A549 (cell line): ENCODE data around the gene SH3PXD2A.
A peak's percentile ranks its signal among the peaks of the same experiment; 100 is the strongest.

Experiments
- CHD2 ChIP-seq: fragments of 150-350 bp; IDR thresholded peaks from 2 replicates; pipeline ENCODE4 v1.6.1; 2014; ENCODE audit warnings: low read length; ENCODE audit not compliant: partially characterized antibody
- POLR2A ChIP-seq: IDR thresholded peaks from 2 replicates; pipeline ENCODE4 v1.6.1; 2012; ENCODE audit warnings: mild to moderate bottlenecking, low read length
- RFX5 ChIP-seq: fragments of 450-650 bp; IDR thresholded peaks from 2 replicates; pipeline ENCODE4 v1.7.1; 2014; ENCODE audit warnings: antibody characterized with exemption, mild to moderate bottlenecking, moderate library complexity
- SREBF2 ChIP-seq: fragments of 450-650 bp; IDR thresholded peaks from 2 replicates; pipeline ENCODE4 v1.6.1; 2014; ENCODE audit warnings: mild to moderate bottlenecking, moderate library complexity
- TF ChIP-seq, protein P1 (sequence below): fragments of 450-650 bp; IDR thresholded peaks from 2 replicates; pipeline ENCODE4 v1.6.1; 2014; ENCODE audit warnings: antibody characterized with exemption
- TF ChIP-seq, protein P2 (sequence below): fragments of >200 bp; sonication (Bioruptor Twin); formaldehyde crosslinking; IDR thresholded peaks from 3 replicates; pipeline ENCODE4 v1.5.1; 2016
- TF ChIP-seq, protein P3 (sequence below): IDR thresholded peaks from 2 replicates; pipeline ENCODE4 v1.6.1; 2012

DNA sequence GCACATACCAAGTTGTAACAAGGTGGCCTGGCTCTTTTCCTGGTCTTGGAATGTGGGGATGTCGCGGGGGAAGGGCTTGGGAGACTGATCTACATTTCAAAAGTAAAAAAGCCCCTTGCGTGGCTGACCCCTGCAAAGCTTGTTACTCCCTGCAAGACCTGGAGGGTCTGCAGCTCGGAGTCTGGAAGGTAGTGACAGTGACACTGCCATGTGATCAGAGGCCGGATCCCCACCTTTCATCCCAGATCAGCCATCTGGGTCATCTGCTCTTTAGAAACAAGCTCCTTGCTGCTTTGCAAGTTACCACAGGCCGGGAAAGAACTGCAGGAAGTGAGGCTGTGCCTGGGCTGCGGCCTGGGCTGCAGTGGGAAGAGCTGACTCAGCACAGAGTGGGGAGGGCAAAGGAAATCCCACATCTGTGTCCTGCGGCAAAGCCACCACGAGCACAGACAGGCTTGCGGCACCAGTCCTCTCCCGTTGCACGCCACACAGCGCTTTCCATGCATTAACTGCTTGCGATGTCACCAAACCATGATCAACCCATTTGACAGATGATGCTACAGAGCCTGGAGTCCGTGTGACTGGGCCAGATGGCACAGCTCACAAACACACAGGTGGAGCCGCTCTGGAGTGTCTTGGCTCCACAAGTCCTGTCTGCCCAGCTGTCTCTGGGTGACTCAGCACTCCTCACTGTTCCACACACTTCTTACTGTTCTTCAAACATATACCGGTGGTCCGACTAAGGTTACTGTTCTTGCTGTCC is 97.7 kb downstream of the SH3PXD2A start:
- TF ChIP-seq RFX5, result no peak
- TF ChIP-seq CHD2, result no peak
- TF ChIP-seq, protein P1, sequence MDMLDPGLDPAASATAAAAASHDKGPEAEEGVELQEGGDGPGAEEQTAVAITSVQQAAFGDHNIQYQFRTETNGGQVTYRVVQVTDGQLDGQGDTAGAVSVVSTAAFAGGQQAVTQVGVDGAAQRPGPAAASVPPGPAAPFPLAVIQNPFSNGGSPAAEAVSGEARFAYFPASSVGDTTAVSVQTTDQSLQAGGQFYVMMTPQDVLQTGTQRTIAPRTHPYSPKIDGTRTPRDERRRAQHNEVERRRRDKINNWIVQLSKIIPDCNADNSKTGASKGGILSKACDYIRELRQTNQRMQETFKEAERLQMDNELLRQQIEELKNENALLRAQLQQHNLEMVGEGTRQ, result no peak
- TF ChIP-seq, protein P2, sequence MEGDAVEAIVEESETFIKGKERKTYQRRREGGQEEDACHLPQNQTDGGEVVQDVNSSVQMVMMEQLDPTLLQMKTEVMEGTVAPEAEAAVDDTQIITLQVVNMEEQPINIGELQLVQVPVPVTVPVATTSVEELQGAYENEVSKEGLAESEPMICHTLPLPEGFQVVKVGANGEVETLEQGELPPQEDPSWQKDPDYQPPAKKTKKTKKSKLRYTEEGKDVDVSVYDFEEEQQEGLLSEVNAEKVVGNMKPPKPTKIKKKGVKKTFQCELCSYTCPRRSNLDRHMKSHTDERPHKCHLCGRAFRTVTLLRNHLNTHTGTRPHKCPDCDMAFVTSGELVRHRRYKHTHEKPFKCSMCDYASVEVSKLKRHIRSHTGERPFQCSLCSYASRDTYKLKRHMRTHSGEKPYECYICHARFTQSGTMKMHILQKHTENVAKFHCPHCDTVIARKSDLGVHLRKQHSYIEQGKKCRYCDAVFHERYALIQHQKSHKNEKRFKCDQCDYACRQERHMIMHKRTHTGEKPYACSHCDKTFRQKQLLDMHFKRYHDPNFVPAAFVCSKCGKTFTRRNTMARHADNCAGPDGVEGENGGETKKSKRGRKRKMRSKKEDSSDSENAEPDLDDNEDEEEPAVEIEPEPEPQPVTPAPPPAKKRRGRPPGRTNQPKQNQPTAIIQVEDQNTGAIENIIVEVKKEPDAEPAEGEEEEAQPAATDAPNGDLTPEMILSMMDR, result no peak
- TF ChIP-seq, protein P3, sequence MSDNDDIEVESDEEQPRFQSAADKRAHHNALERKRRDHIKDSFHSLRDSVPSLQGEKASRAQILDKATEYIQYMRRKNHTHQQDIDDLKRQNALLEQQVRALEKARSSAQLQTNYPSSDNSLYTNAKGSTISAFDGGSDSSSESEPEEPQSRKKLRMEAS, result peak; percentile 28; the same call in 1 of the 2 replicates
- TF ChIP-seq POLR2A, result no peak
- TF ChIP-seq SREBF2, result no peak
